ENCODE results near the gene SMIM34. TPM values are rescaled to one million over a fixed set of nuclear protein-coding genes. Genes with fewer than 3 reads are reported as not detected.
A peak's percentile ranks its signal among the peaks of the same experiment; 100 is the strongest.
"Not testable (repeated sequence)": the region's sequence is repeated elsewhere in the genome, so short reads cannot be mapped to it uniquely, and the experiment has no call there.

The SMIM34 gene
- total and polyA plus RNA-seq, 8 donors: 0.26 to 0.95 (median 0.74) TPM; not detected in 1

- intact Hi-C loops (cut with DNase I); H3K27me3 ChIP-seq; H3K27ac ChIP-seq; DNase-seq; ATAC-seq; H3K9me3 ChIP-seq; H3K4me1 ChIP-seq; H3K4me3 ChIP-seq; H3K36me3 ChIP-seq: not testable (repeated sequence)
Observed at GRCh38 chr21:34406676-34407075, 17.1 kb downstream of the SMIM34 start.

- H3K9me3 ChIP-seq; intact Hi-C loops (cut with DNase I); ATAC-seq; H3K27ac ChIP-seq; H3K4me3 ChIP-seq; H3K27me3 ChIP-seq; DNase-seq; H3K36me3 ChIP-seq; H3K4me1 ChIP-seq: not testable (repeated sequence)
Observed at GRCh38 chr21:34406102-34406501, 17.6 kb downstream of the SMIM34 start.

DNA sequence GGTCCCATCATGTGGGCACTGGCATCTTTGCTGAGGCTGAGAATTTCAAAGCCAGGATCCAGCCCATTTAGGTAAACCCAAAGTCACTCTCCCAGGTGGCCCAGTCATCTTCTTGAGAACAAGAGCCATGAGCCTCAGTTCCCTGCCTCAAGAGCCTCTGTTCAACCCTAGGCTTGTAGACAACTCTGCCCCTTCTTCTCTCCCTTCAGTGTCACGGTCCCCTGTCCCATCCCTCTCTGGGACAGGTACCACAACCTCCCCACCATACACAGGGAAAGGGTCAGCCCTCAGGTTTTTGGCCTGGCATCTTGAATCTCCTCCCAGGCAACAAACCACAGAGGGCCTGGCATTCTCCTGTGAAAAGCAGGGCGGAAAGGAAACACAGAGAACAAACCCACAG, 18.1 kb downstream of the SMIM34 start:
- H3K9me3 ChIP-seq; H3K4me1 ChIP-seq; intact Hi-C loops (cut with DNase I); DNase-seq; H3K4me3 ChIP-seq; H3K36me3 ChIP-seq; H3K27ac ChIP-seq; ATAC-seq; H3K27me3 ChIP-seq: not testable (repeated sequence)

- intact Hi-C loops (cut with DNase I); H3K27me3 ChIP-seq; H3K27ac ChIP-seq; H3K9me3 ChIP-seq; ATAC-seq; DNase-seq; H3K4me3 ChIP-seq; H3K36me3 ChIP-seq; H3K4me1 ChIP-seq: not testable (repeated sequence)
Observed at GRCh38 chr21:34404742-34405141, 19.0 kb downstream of the SMIM34 start.

- H3K4me1 ChIP-seq; H3K27me3 ChIP-seq; H3K9me3 ChIP-seq; H3K4me3 ChIP-seq; intact Hi-C loops (cut with DNase I); DNase-seq; H3K36me3 ChIP-seq; H3K27ac ChIP-seq; ATAC-seq: not testable (repeated sequence)
Observed at GRCh38 chr21:34400522-34400921, 23.2 kb downstream of the SMIM34 start.

- DNase-seq; H3K27me3 ChIP-seq; H3K4me1 ChIP-seq; ATAC-seq; H3K9me3 ChIP-seq; H3K27ac ChIP-seq; H3K4me3 ChIP-seq; intact Hi-C loops (cut with DNase I); H3K36me3 ChIP-seq: not testable (repeated sequence)
Observed at GRCh38 chr21:34383724-34384415, 39.9 kb downstream of the SMIM34 start.

GRCh38 chr21:34383138-34383537, 40.6 kb downstream of the SMIM34 start:
- H3K27me3 ChIP-seq; H3K9me3 ChIP-seq; DNase-seq; H3K4me1 ChIP-seq; intact Hi-C loops (cut with DNase I); H3K27ac ChIP-seq; H3K4me3 ChIP-seq; H3K36me3 ChIP-seq: not testable (repeated sequence)
- ATAC-seq: peak; percentile 58

GRCh38 chr21:34375619-34375972, 48.2 kb downstream of the SMIM34 start:
- intact Hi-C loops (cut with DNase I); H3K9me3 ChIP-seq; H3K27me3 ChIP-seq; H3K4me3 ChIP-seq; H3K36me3 ChIP-seq; DNase-seq; H3K4me1 ChIP-seq; H3K27ac ChIP-seq: not testable (repeated sequence)
- ATAC-seq: peak; percentile 68

- intact Hi-C loops (cut with DNase I); H3K9me3 ChIP-seq; H3K27ac ChIP-seq; H3K36me3 ChIP-seq; H3K27me3 ChIP-seq; H3K4me1 ChIP-seq; H3K4me3 ChIP-seq; DNase-seq: not testable (repeated sequence)
- ATAC-seq: peak; percentile 98
Observed at GRCh38 chr21:34374940-34375618, 48.7 kb downstream of the SMIM34 start, which contains the start of gene SMIM11. TSS of gene SMIM11 (plus strand) at chr21:34375507. CDS start at chr21:34379505, 3,998 bp downstream.

GRCh38 chr21:34374462-34374861, 49.3 kb downstream of the SMIM34 start:
- H3K4me1 ChIP-seq; DNase-seq; H3K9me3 ChIP-seq; H3K4me3 ChIP-seq; H3K27me3 ChIP-seq; intact Hi-C loops (cut with DNase I); H3K27ac ChIP-seq; H3K36me3 ChIP-seq: not testable (repeated sequence)
- ATAC-seq: peak; percentile 45
